ENCODE results near the gene SRPRB.

- TF ChIP-seq POLR2A (IDR thresholded peaks at IDR 0.05) (no peak), CTCF (IDR thresholded peaks at IDR 0.05) (no peak)
Measured at GRCh38 chr3:133832802-133833144, 27.2 kb downstream of the SRPRB start.
